IMR-90 (cell line): ENCODE results near the gene SPATA13. TPM values are rescaled to one million over a fixed set of nuclear protein-coding genes. Genes with fewer than 3 reads are reported as not detected.

Experiments used
- ATAC-seq: fragments of 200-7000 bp; cut with Tn5 transposase; 2 replicates; pipeline ENCODE4 v1.9.1; 2020; ENCODE audit warnings: low read depth, mild to moderate bottlenecking, moderate library complexity
- BruUV-seq: library from RNA; stranded (reverse); fragments of 400-500 nt; replicated peaks from 2 replicates; lab custom pipeline; 2021; lab: Mats Ljungman, UMichigan
- CTCF ChIA-PET: fragments of 300-600 bp; formaldehyde crosslinking; extraction: SDS; loops from one replicate; lab custom pipeline; 2021; ENCODE audit warnings: antibody characterized with exemption; lab: Yijun Ruan, JAX
- POLR2A ChIA-PET: fragments of 300-600 bp; sonication (Branson Sonifier 250); formaldehyde crosslinking; loops from one replicate; lab custom pipeline; 2022; ENCODE audit warnings: antibody characterized with exemption; ENCODE audit not compliant: unreplicated experiment; lab: Charles Lee
- DNase-seq: peaks from one replicate; pipeline ENCODE4 v3.0.0; 2013
- H2AFZ ChIP-seq: replicated peaks from 2 replicates; pipeline ENCODE3; 2013; ENCODE audit warnings: low read length, mild to moderate bottlenecking; ENCODE audit not compliant: poor library complexity
- H2AK5ac ChIP-seq: 2 replicates; pipeline ENCODE4 v1.6.1; 2013; ENCODE audit warnings: low read depth, low read length, inconsistent platforms
- H2AK9ac ChIP-seq: replicated peaks from 2 replicates; pipeline ENCODE3; 2013; ENCODE audit warnings: mild to moderate bottlenecking, low read depth, low read length, moderate library complexity; ENCODE audit not compliant: poor library complexity
- H2BK120ac ChIP-seq: 2 replicates; pipeline ENCODE4 v1.6.1; 2013; ENCODE audit warnings: low read depth, low read length, inconsistent platforms
- H2BK15ac ChIP-seq: 3 replicates; pipeline ENCODE4 v1.6.1; 2013; ENCODE audit warnings: low read depth, low read length, inconsistent platforms
- H2BK20ac ChIP-seq: 2 replicates; pipeline ENCODE4 v1.6.1; 2013; ENCODE audit warnings: low read depth, mild to moderate bottlenecking, inconsistent platforms, low read length, moderate library complexity
- H2BK5ac ChIP-seq: 2 replicates; pipeline ENCODE4 v1.6.1; 2013; ENCODE audit warnings: mild to moderate bottlenecking, low read depth, low read length, inconsistent platforms; ENCODE audit not compliant: poor library complexity, severe bottlenecking
- H3K14ac ChIP-seq: replicated peaks from 2 replicates; pipeline ENCODE4 v1.6.1; 2013; ENCODE audit warnings: low read depth, low read length, inconsistent platforms
- H3K18ac ChIP-seq: 2 replicates; pipeline ENCODE4 v1.6.1; 2013; ENCODE audit warnings: low read depth, low read length, control low read depth
- H3K23ac ChIP-seq: 2 replicates; pipeline ENCODE4 v1.6.1; 2013; ENCODE audit warnings: low read depth, low read length, inconsistent platforms
- H3K27ac ChIP-seq: 2 replicates; pipeline ENCODE4 v1.5.1; 2013; ENCODE audit warnings: mild to moderate bottlenecking, control low read depth, low read length; ENCODE audit not compliant: insufficient read depth
- H3K27me3 ChIP-seq: 2 replicates; pipeline ENCODE4 v1.6.1; 2013; ENCODE audit warnings: low read length; ENCODE audit not compliant: control insufficient read depth, insufficient read depth
- H3K36me3 ChIP-seq: 2 replicates; pipeline ENCODE4 v1.6.1; 2013; ENCODE audit warnings: low read length, mixed read lengths; ENCODE audit not compliant: control insufficient read depth, insufficient read depth
- H3K4ac ChIP-seq: 2 replicates; pipeline ENCODE4 v1.6.1; 2013; ENCODE audit warnings: low read depth, low read length, inconsistent platforms
- H3K4me1 ChIP-seq: 2 replicates; pipeline ENCODE4 v1.6.1; 2013; ENCODE audit warnings: low read length, mixed read lengths; ENCODE audit not compliant: control insufficient read depth, insufficient read depth
- H3K4me2 ChIP-seq: 2 replicates; pipeline ENCODE4 v1.6.1; 2013; ENCODE audit warnings: low read depth, mild to moderate bottlenecking, control low read depth, low read length, moderate library complexity
- H3K4me3 ChIP-seq: 2 replicates; pipeline ENCODE4 v1.5.1; 2013; ENCODE audit warnings: low read depth, mild to moderate bottlenecking, control low read depth, low read length, moderate library complexity; ENCODE audit not compliant: insufficient read depth
- H3K56ac ChIP-seq: 2 replicates; pipeline ENCODE4 v1.6.1; 2013; ENCODE audit warnings: low read length, inconsistent platforms; ENCODE audit not compliant: insufficient read depth; ENCODE audit errors: extremely low read depth
- H3K79me1 ChIP-seq, 2 experiments: 2 replicates each; pipeline ENCODE4 v1.6.1; 2013; ENCODE audit warnings: low read length in 2 of 2, inconsistent platforms in 1 of 2, low read depth in 1 of 2
- H3K9ac ChIP-seq: 2 replicates; pipeline ENCODE4 v1.6.1; 2013; ENCODE audit warnings: low read depth, low read length, control low read depth
- H3K9me1 ChIP-seq: 2 replicates; pipeline ENCODE4 v1.6.1; 2013; ENCODE audit warnings: low read length, inconsistent platforms; ENCODE audit not compliant: insufficient read depth
- H3K9me3 ChIP-seq: 2 replicates; pipeline ENCODE4 v1.6.1; 2013; ENCODE audit warnings: low read length; ENCODE audit not compliant: control insufficient read depth, insufficient read depth
- H4K20me1 ChIP-seq: 2 replicates; pipeline ENCODE4 v1.6.1; 2013; ENCODE audit warnings: low read length, inconsistent platforms; ENCODE audit not compliant: insufficient read depth
- H4K5ac ChIP-seq: 2 replicates; pipeline ENCODE4 v1.6.1; 2013; ENCODE audit warnings: mild to moderate bottlenecking, low read depth, low read length, control low read depth
- H4K8ac ChIP-seq, 2 experiments: 2 replicates each; pipeline ENCODE4 v1.6.1; 2013; ENCODE audit warnings: low read depth in 2 of 2, low read length in 2 of 2, control low read depth in 1 of 2, inconsistent platforms in 1 of 2
- H4K91ac ChIP-seq: 2 replicates; pipeline ENCODE4 v1.6.1; 2013; ENCODE audit warnings: low read depth, low read length, inconsistent platforms; ENCODE audit not compliant: insufficient read depth
- BHLHE40 ChIP-seq: fragments of 150-350 bp; IDR thresholded peaks from 2 replicates; pipeline ENCODE4 v1.6.1; 2016; ENCODE audit warnings: mild to moderate bottlenecking, low read depth, low read length
- CEBPB ChIP-seq: IDR thresholded peaks from 2 replicates; pipeline ENCODE4 v1.6.1; 2012; ENCODE audit warnings: low read depth, low read length, improper control_type of control experiment
- CHD1 ChIP-seq: IDR thresholded peaks from 2 replicates; pipeline ENCODE4 v1.6.1; 2012; ENCODE audit warnings: low read depth, low read length, improper control_type of control experiment
- CTCF ChIP-seq: conservative IDR thresholded peaks from 2 replicates; pipeline ENCODE4 v1.5.1; 2012; ENCODE audit warnings: mild to moderate bottlenecking, low read depth, low read length, improper control_type of control experiment
- FOS ChIP-seq: fragments of 150-350 bp; IDR thresholded peaks from 2 replicates; pipeline ENCODE4 v1.6.1; 2016; ENCODE audit warnings: low read depth, low read length
- MAFK ChIP-seq: IDR thresholded peaks from 2 replicates; pipeline ENCODE4 v1.6.1; 2012; ENCODE audit warnings: low read depth, low read length, improper control_type of control experiment
- MAZ ChIP-seq: IDR thresholded peaks from 2 replicates; pipeline ENCODE4 v1.6.1; 2012; ENCODE audit warnings: low read depth, mild to moderate bottlenecking, low read length, improper control_type of control experiment, moderate library complexity, borderline replicate concordance
- MXI1 ChIP-seq: IDR thresholded peaks from 2 replicates; pipeline ENCODE4 v1.6.1; 2012; ENCODE audit warnings: low read depth, mild to moderate bottlenecking, low read length, moderate library complexity, borderline replicate concordance
- NFE2L2 ChIP-seq: fragments of 150-350 bp; IDR thresholded peaks from 2 replicates; pipeline ENCODE4 v1.6.1; 2016; ENCODE audit warnings: low read depth, mild to moderate bottlenecking, low read length
- POLR2A ChIP-seq: IDR thresholded peaks from 2 replicates; pipeline ENCODE4 v1.6.1; 2012; ENCODE audit warnings: mild to moderate bottlenecking, low read depth, low read length
- RAD21 ChIP-seq: IDR thresholded peaks from 2 replicates; pipeline ENCODE4 v1.6.1; 2012; ENCODE audit warnings: low read length, improper control_type of control experiment
- RCOR1 ChIP-seq: IDR thresholded peaks from 2 replicates; pipeline ENCODE4 v1.6.1; 2012; ENCODE audit warnings: mild to moderate bottlenecking, low read length, improper control_type of control experiment; ENCODE audit not compliant: insufficient replicate concordance
- RFX5 ChIP-seq: IDR thresholded peaks from 2 replicates; pipeline ENCODE4 v1.8.0; 2012; ENCODE audit warnings: low read depth, mild to moderate bottlenecking, low read length, moderate library complexity
- SMC3 ChIP-seq: fragments of 150-350 bp; IDR thresholded peaks from 2 replicates; pipeline ENCODE4 v1.6.1; 2016; ENCODE audit warnings: low read depth, mild to moderate bottlenecking, antibody characterized with exemption, low read length, moderate library complexity
- WGBS, 2 experiments: methylation state at CpG; one replicate each; pipeline versions ENCODE4 v1.1.5 to v1.1.7; 2013; ENCODE audit warnings: missing lambda C conversion rate in 2 of 2; ENCODE audit not compliant: insufficient read length in 1 of 2; ENCODE audit errors: extremely low coverage in 2 of 2; 5-methylcytosine and 5-hydroxymethylcytosine counted together
- dilution Hi-C: fragments of 300-500 bp; cut with HindIII; formaldehyde crosslinking; loops from one replicate; pipeline ENCODE4 v1.14.3; 2018; ENCODE audit warnings: low sequenced_read_pairs; ENCODE audit not compliant: unreplicated experiment
- in situ Hi-C: fragments of 300-500 bp; cut with MboI; formaldehyde crosslinking; loops from 3 replicates; pipeline ENCODE4 v1.14.3; 2019; ENCODE audit warnings: low sequenced_read_pairs, inconsistent platforms, mixed read lengths
- intact Hi-C: fragments of 100-400 bp; cut with micrococcal nuclease; formaldehyde crosslinking; loops from 2 replicates; pipeline ENCODE4 v1.10.0; 2022
- polyA plus RNA-seq, 3 experiments: library from polyadenylated mRNA; depleted of rRNA; stranded (reverse); fragments of >200 nt; gene quantifications; 2 replicates each; pipeline ENCODE4 v1.2.3, GENCODE V29; 2012; ENCODE audit warnings: low replicate concordance in 1 of 3
- total RNA-seq: library from RNA; depleted of rRNA; stranded (reverse); fragments of >200 nt; gene quantifications from 2 replicates; pipeline ENCODE4 v1.2.3, GENCODE V29; 2012
- TF ChIP-seq, protein P1 (sequence below): fragments of 150-350 bp; IDR thresholded peaks from 2 replicates; pipeline ENCODE4 v1.6.1; 2017; ENCODE audit warnings: mild to moderate bottlenecking, antibody characterized with exemption, low read length, low read depth
- TF ChIP-seq, protein P2 (sequence below): fragments of 150-350 bp; IDR thresholded peaks from 2 replicates; pipeline ENCODE4 v1.6.1; 2016; ENCODE audit warnings: low read depth, mild to moderate bottlenecking, low read length, moderate library complexity, borderline replicate concordance

Gene SPATA13
- total and polyA plus RNA-seq, 2 of the 4 experiments (the other 2 are of a cell fraction) = 10.5 to 12.5 TPM

GRCh38 chr13:24161980-24162525 lies 1.5 kb downstream of the SPATA13 start:
- TF ChIP-seq CTCF = no peak
- TF ChIP-seq RFX5 = no peak
- TF ChIP-seq, protein P1, sequence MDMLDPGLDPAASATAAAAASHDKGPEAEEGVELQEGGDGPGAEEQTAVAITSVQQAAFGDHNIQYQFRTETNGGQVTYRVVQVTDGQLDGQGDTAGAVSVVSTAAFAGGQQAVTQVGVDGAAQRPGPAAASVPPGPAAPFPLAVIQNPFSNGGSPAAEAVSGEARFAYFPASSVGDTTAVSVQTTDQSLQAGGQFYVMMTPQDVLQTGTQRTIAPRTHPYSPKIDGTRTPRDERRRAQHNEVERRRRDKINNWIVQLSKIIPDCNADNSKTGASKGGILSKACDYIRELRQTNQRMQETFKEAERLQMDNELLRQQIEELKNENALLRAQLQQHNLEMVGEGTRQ = no peak
- no peak for TF ChIP-seq CHD1
- TF ChIP-seq POLR2A = no peak
- no peak for TF ChIP-seq BHLHE40
- TF ChIP-seq NFE2L2 = no peak
- TF ChIP-seq, protein P2, sequence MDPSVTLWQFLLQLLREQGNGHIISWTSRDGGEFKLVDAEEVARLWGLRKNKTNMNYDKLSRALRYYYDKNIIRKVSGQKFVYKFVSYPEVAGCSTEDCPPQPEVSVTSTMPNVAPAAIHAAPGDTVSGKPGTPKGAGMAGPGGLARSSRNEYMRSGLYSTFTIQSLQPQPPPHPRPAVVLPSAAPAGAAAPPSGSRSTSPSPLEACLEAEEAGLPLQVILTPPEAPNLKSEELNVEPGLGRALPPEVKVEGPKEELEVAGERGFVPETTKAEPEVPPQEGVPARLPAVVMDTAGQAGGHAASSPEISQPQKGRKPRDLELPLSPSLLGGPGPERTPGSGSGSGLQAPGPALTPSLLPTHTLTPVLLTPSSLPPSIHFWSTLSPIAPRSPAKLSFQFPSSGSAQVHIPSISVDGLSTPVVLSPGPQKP = no peak
- TF ChIP-seq MAFK = no peak
- TF ChIP-seq MAZ = no peak
- no peak for TF ChIP-seq CEBPB
- no peak for TF ChIP-seq FOS
- no peak for TF ChIP-seq SMC3
- TF ChIP-seq RAD21 = no peak
- no peak for TF ChIP-seq RCOR1
- no peak for TF ChIP-seq MXI1

More at GRCh38 chr13:24161980-24162525, 1.5 kb downstream of the SPATA13 start:
- Histone ChIP-seq H3K27me3 (no peaks in the 10 kb centered on the region), H3K27ac (no peak overlapping the region), H2AK5ac (peak overlapping the region; percentile 60; the same call in 1 of the 2 replicates), H2AFZ (peak overlapping the region; percentile 34), H3K9me3 (no peaks in the 10 kb centered on the region), H3K4ac (peak overlapping the region; percentile 33; the same call in 1 of the 2 replicates), H2BK5ac (no peak overlapping the region), H2BK120ac (no peak overlapping the region), H3K9ac (peak overlapping the region; percentile 58; the same call in 1 of the 2 replicates), H3K9me1 (peaks cover 34% of the 10 kb centered on the region), H3K36me3 (peaks cover 5% of the 10 kb centered on the region), H2BK20ac (peak overlapping the region; percentile 9; the same call in 1 of the 2 replicates), H3K14ac (peak overlapping the region; percentile 55), H3K4me3 (peak overlapping the region; percentile 94; the same call in 1 of the 2 replicates), H4K8ac (no peak overlapping the region), H3K4me1 (peaks cover 24% of the 10 kb centered on the region), H4K91ac (no peak overlapping the region), H2BK15ac (no peak overlapping the region), H2AK9ac (peak overlapping the region; percentile 39), H3K23ac (peak overlapping the region; percentile 80; the same call in 1 of the 2 replicates), H3K79me1 (peaks cover 39 to 61% of the 10 kb centered on the region in 2 experiments), H3K56ac (no peak overlapping the region), H4K5ac (no peak overlapping the region), H3K4me2 (peak overlapping the region; percentile 91), H4K20me1 (peaks cover 41% of the 10 kb centered on the region; the same call in 1 of the 2 replicates), H3K18ac (no peak overlapping the region)
- DNase-seq (no peak), ATAC-seq (no peak)
- 53 to 100% methylated on average over 1 to 3 of the region's 12 CpGs for WGBS, 2 experiments
- intact Hi-C loops (loop anchor here (2.0 to 5.0 kb wide), 4 partner anchors 40 to 130 kb away; no protein-coding TSS in a partner anchor), dilution Hi-C loops (no loop called here), in situ Hi-C loops (no loop called here)
- CTCF ChIA-PET = no interaction called here
- BruUV-seq = TSS peak; percentile 36
- POLR2A ChIA-PET = no interaction called here
